Epithelial cell of proximal tubule (primary cell): ENCODE results near the gene NEGR1. TPM values are rescaled to one million over a fixed set of nuclear protein-coding genes. Genes with fewer than 3 reads are reported as not detected.

ENCODE experiments used
- DNase-seq: peaks from one replicate; pipeline ENCODE4 v3.0.0-alpha.2; 2011; ENCODE audit warnings: low read depth
- H3K4me3 ChIP-seq: 2 replicates; pipeline ENCODE4 v1.5.1; 2011; ENCODE audit warnings: low read depth, mild to moderate bottlenecking, low read length
- CTCF ChIP-seq: conservative IDR thresholded peaks from 2 replicates; pipeline ENCODE4 v1.5.1; 2012; ENCODE audit warnings: low read depth, mild to moderate bottlenecking, low read length
- total RNA-seq: library from RNA; depleted of rRNA; stranded (reverse); fragments of >200 nt; gene quantifications from 2 replicates; pipeline ENCODE4 v1.2.3, GENCODE V29; 2015

Gene NEGR1
- total RNA-seq, 1 donor from 2014 or later: 3.1 TPM

- no peak for TF ChIP-seq CTCF
- no peak for DNase-seq
- no peak overlapping the region for H3K4me3 ChIP-seq
Observed at GRCh38 chr1:71781450-71781849, 500.9 kb downstream of the NEGR1 start.

GRCh38 chr1:71780681-71781080 lies 501.7 kb downstream of the NEGR1 start:
- no peak overlapping the region for H3K4me3 ChIP-seq
- TF ChIP-seq CTCF: no peak
- no peak for DNase-seq

- no peak overlapping the region for H3K4me3 ChIP-seq
- DNase-seq: no peak
- TF ChIP-seq CTCF: no peak
Observed at GRCh38 chr1:71778940-71779339, 503.4 kb downstream of the NEGR1 start.

GRCh38 chr1:71777094-71777493 lies 505.2 kb downstream of the NEGR1 start:
- no peak for TF ChIP-seq CTCF
- DNase-seq: no peak
- no peak overlapping the region for H3K4me3 ChIP-seq

GRCh38 chr1:71774705-71775104 lies 507.6 kb downstream of the NEGR1 start:
- DNase-seq: no peak
- no peak for TF ChIP-seq CTCF
- H3K4me3 ChIP-seq: no peak overlapping the region

GRCh38 chr1:71770121-71770520 lies 512.2 kb downstream of the NEGR1 start:
- no peak for DNase-seq
- TF ChIP-seq CTCF: no peak
- H3K4me3 ChIP-seq: no peak overlapping the region

- H3K4me3 ChIP-seq: no peak overlapping the region
- no peak for TF ChIP-seq CTCF
- DNase-seq: no peak
Observed at GRCh38 chr1:71766748-71767147, 515.6 kb downstream of the NEGR1 start.
